Measurements from ENCODE around the gene RANBP2.
A peak's percentile ranks its signal among the peaks of the same experiment; 100 is the strongest.

Gene RANBP2

GRCh38 chr2:108786008-108786353 lies 66.7 kb downstream of the RANBP2 start:
- peak; percentile 55 for DNase-seq

DNA sequence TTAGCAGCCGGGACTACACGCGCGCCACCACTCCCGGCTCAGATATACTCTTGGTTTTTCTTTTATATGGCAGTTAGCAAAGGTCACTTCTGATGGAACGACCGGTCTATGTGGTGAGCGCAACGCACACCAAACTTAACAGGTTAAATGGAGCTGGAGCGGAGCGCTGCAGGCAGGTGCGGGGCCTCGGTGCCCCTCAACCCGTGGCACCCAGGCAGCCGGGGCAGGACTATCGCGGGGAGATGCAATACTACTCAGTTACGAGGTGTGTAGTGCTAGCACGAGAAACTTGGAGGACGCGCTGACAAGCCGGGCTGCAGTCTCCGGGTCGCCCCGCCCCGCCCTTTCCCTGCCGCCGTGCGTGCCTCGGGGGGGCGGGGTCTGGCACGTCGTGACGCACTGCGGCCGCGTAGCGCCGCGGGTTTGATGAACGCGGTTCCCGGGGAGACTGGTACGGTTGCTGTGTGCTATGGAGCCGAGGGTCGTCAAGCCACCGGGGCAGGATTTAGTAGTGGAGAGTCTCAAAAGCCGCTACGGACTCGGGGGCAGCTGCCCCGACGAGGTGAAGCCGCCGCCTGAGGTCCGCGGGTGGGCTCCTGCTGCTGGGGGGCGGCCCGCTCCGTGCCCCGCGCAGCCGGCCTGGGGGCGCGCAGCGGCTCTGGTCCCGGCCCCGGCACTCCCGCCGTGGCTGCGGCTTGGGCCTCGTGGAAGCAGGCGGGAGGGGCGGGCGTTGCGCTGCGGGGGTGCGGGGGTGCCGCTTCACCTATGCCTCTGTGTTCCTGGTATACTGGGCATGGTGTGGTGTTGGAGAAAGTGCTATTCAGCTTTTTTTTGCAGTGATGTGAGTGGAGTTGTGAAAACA lies 67.3 kb downstream of the RANBP2 start, which contains the start of gene CCDC138:
TSS of gene CCDC138 (plus strand) at position 418 of the 862 bp plus-strand sequence. CDS start at position 470, 52 bp downstream.
- DNase-seq, result peak; percentile 95

- DNase-seq, result peak; percentile 59
These were observed 67.9 kb downstream of the RANBP2 start for GRCh38 chr2:108787216-108787541.

- no peak for DNase-seq
These were observed 83.9 kb downstream of the RANBP2 start for GRCh38 chr2:108803045-108803736.

- DNase-seq, result no peak
These were observed 85.8 kb downstream of the RANBP2 start for GRCh38 chr2:108805032-108805431.

- DNase-seq, result peak; percentile 47
These were observed 86.5 kb downstream of the RANBP2 start for GRCh38 chr2:108805782-108806181.

GRCh38 chr2:108806371-108807113 lies 87.3 kb downstream of the RANBP2 start:
- DNase-seq, result peak; percentile 41

DNA sequence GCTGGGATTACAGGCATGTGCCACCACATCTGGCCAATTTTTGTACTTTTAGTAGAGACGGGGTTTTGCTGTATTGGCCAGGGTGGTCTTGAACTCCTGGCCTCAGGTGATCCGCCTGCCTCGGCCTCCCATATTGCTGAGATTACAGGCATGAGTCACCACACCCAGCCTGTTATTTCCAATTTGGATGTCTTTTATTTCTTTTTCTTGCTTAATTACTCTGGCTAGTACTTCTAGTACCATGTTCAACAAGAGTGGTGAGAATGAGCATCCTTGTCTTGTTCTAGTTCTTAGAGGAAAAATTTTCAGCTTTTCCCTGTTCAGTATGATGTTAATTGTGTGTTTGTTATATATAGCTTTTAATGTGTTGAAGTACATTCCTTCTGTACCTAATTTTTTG lies 90.7 kb downstream of the RANBP2 start:
- no peak for DNase-seq

GRCh38 chr2:108810993-108811957 lies 92.0 kb downstream of the RANBP2 start:
- no peak for DNase-seq

DNA sequence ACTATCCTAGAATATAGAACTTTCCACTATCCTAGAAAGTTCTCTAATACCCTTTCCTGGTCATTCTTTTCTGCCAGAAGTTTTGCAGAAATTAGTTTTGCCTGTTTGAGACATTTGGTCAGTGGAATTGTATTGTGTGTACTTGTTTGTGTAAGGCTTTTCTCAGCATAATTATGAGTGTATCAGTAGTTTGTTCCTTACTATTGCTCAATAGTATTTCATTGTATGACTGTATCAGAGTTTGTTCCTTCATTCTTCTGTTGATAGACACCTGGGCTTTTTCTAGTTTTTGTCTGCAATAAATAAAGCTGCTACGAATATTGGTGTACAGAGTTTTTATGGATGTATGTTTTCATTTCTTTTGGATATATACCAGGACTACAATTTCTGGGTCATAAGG lies 94.5 kb downstream of the RANBP2 start:
- no peak for DNase-seq

DNA sequence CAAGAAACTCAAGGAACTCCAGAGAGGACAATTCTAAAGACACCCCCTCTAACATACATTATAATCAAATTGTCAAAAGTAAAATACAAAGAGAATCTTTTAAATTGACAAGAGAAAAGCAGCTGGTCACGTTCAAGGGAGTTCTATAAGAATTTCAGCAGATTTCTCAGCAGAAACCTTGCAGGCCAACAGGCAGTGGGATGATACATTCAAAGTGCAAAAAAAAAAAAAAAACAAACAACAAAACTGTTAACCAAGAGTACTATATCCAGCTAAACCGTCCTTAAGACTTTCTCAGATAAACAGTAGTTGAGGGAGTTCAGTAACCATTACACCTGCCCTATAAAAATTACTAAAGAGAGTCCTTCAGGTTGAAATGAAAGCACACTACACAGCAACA lies 101.2 kb downstream of the RANBP2 start:
- DNase-seq, result peak; percentile 35

- peak; percentile 19 for DNase-seq
These were observed 104.0 kb downstream of the RANBP2 start for GRCh38 chr2:108823286-108823685.

DNA sequence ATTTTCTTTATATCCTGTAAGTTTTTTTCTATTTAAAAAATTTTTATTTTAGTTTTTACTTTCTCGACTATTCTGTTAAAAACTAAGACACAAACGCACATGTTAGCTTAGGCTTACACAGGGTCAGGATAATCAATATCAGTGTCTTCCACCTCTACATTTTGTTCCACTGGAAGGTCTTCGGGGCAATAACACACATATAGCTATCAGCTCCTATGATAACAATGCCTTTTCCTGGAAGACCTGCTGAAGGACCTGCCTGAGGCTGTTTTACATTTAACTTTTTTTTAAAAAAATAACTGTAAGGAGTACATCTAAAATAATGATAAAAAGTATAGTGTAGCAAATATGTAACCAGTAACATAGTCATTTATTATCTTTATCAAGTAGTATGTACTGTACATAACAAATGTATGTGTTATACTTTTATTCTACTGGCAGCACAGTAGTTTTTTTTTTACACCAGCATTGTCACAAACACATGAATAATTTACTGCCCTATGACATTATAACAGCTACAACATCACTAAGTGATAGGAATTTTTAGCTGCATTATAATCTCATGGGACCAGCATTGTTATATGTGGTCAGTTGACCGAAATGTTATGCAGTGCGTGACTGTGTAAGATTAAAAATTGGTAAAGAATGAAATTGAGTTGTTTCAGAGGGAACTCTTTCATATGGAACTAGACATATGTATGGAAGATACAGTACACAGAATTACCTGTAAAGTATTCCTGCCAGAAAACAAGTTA lies 105.2 kb downstream of the RANBP2 start:
- DNase-seq, result peak; percentile 86

DNA sequence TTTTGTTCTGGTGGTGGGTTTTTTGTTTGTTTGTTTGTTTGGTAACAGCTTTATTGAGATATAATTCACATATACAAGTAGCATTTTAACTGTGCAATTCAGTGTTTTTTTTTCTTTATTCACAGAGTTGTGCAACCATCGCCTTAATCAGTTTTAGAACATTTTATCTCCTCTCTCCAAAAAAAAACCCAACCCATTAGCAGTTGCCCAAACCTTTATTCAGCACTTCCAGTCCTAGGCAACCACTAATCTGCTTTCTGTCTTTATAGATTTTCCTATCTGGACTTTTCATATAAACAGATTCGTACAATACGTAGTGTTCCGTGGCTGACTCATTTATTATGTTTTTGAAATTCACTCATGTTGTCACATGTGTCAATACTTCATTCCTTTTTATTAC lies 106.0 kb downstream of the RANBP2 start:
- peak; percentile 88 for DNase-seq

DNA sequence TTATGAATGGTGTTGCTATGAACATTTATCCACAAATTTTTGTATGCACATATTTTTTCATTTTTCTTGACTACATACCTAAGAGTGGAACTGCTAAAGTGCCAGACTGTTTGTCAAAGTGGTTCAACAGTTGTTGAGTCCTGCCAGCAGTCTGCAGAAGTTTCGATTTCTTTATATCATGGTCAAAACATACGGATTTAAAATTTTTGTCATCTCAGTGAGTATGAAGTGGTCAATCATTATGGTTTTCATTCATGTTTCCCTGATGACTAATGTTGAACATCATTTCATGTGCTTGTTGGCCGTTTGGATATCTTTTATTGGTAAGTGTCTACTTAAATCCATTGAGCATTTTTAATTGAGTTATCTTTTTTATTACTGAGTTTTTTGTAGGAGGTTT lies 106.5 kb downstream of the RANBP2 start:
- DNase-seq, result peak; percentile 67

GRCh38 chr2:108829578-108830310 lies 110.5 kb downstream of the RANBP2 start:
- no peak for DNase-seq

DNA sequence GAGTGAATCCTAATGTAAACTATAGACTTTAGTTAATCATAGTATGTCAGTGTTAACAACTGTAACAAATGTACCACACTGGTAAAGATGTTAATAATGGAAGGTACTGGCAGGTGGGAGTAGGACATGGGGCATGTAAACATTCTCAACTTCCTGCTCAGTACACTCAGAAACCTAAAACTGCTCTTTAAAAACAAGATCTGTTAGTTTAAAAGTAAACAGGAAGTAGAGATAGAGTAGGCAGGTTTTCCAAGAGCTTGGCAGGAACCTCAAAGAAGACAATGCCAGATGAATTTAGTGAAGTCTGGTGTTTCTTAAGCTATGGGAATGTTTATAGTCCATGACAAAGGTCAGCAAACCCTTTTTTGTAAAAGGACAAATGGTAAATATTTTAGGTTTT lies 113.9 kb downstream of the RANBP2 start:
- DNase-seq, result peak; percentile 34

DNA sequence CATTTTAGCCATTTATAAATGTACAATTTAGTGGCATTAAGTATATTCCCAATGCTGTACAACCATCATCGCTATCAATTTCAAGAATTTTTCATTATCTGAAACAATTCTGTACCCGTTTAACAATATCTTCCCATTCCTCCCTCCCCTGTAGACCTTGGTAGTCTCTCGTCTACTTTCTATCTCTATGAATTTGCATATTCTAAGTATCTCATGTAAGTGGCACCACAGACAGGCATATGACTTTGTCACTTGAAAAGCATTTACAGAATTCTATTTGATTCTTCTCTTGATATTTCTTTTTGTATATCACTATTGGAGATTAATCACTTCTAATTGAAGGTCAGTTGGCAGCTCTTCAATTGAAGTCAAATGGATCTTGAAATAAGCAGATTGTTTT lies 115.3 kb downstream of the RANBP2 start:
- DNase-seq, result no peak

GRCh38 chr2:108835040-108835439 lies 115.8 kb downstream of the RANBP2 start:
- DNase-seq, result no peak

All from OCI-M1 (cell line).